Measurements from ENCODE around the gene TSC22D4. TPM values are rescaled to one million over a fixed set of nuclear protein-coding genes. Genes with fewer than 3 reads are reported as not detected.

TSC22D4 gene
- total RNA-seq, 3 donors from 2014 or later (not counting 1 experiment from before 2014, with no cell fraction given): 140 to 173 (median 168) TPM

GRCh38 chr7:100464791-100465190 lies 14.2 kb downstream of the TSC22D4 start:
- Mint-ChIP-seq H3K27ac (no peak overlapping the region), H3K36me3 (no peaks in the 10 kb centered on the region), H3K4me1 (peaks cover 0 to 13% of the 10 kb centered on the region in 2 donors), H3K27me3 (ENCODE audit: low read depth in 2 of 2) (no peaks in the 10 kb centered on the region), H3K4me3 (no peak overlapping the region), H3K9me3 (no peaks in the 10 kb centered on the region)
- intact Hi-C loops (cut with micrococcal nuclease): no loop called here
- H3K27ac ChIP-seq (ENCODE audit: low read length): no peak overlapping the region
- TF ChIP-seq CTCF (IDR thresholded peaks at IDR 0.05): no peak
- no peak overlapping the region for H3K4me3 ChIP-seq (ENCODE audit: low read length)
- ATAC-seq (no peak), DNase-seq (no peak)
- H3K9me3 ChIP-seq (ENCODE audit: control insufficient read depth, insufficient read depth, low read length): no peaks in the 10 kb centered on the region
- 93% methylated on average over 2 of the region's 2 CpGs for WGBS (ENCODE audit: insufficient coverage)
- peaks cover 8% of the 10 kb centered on the region for H3K4me1 ChIP-seq (ENCODE audit: control insufficient read depth, insufficient read depth, low read length)
- H3K36me3 ChIP-seq (ENCODE audit: control insufficient read depth, insufficient read depth, low read length): peaks cover 45% of the 10 kb centered on the region
- H3K27me3 ChIP-seq (ENCODE audit: control insufficient read depth, insufficient read depth, low read length): no peaks in the 10 kb centered on the region

DNA sequence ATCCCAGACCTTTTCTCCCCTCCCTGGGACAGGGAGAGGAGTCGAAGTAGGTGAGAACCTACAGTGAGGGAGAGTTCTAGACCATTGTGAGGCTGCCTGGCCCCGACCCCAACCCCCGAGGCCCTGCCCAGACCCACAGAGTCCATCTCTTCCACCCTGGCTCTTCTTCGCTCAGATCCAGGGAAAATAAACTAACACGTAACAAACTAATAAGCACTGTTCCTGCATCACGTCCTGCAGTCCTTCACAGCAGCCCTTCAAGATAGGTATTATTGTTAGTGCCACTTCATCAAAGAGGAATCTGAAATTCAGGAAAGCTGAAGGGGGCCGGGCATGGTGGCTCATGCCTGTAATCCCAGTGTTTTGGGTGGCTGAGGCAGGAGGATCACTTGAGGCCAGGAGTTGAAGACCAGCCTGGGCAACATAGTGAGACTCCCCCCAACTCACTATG lies 14.8 kb downstream of the TSC22D4 start, which contains the start of gene SPACDR:
Gene SPACDR, minus strand, starts transcription at position 51 of the 451 bp plus-strand sequence. CDS start 235 bp downstream, outside the sequence.
- Mint-ChIP-seq H3K27me3 (ENCODE audit: low read depth in 2 of 2) (no peaks in the 10 kb centered on the region), H3K36me3 (no peaks in the 10 kb centered on the region)

GRCh38 chr7:100457033-100457432 lies 22.0 kb downstream of the TSC22D4 start:
- no peak overlapping the region for H3K4me3 ChIP-seq (ENCODE audit: low read length)
- H3K36me3 Mint-ChIP-seq: no peaks in the 10 kb centered on the region
- H3K27me3 ChIP-seq (ENCODE audit: control insufficient read depth, insufficient read depth, low read length): no peaks in the 10 kb centered on the region
- WGBS (ENCODE audit: insufficient coverage): 96% methylated on average over 6 of the region's 6 CpGs
- H3K4me3 Mint-ChIP-seq: no peak overlapping the region
- no peak for TF ChIP-seq CTCF (IDR thresholded peaks at IDR 0.05)
- H3K27me3 Mint-ChIP-seq (ENCODE audit: low read depth in 2 of 2): no peaks in the 10 kb centered on the region
- no peaks in the 10 kb centered on the region for H3K9me3 Mint-ChIP-seq
- DNase-seq (no peak), ATAC-seq (no peak)
- H3K9me3 ChIP-seq (ENCODE audit: control insufficient read depth, insufficient read depth, low read length): no peaks in the 10 kb centered on the region
- H3K27ac ChIP-seq (ENCODE audit: low read length): no peak overlapping the region
- no peaks in the 10 kb centered on the region for H3K4me1 Mint-ChIP-seq
- peaks cover 6% of the 10 kb centered on the region for H3K36me3 ChIP-seq (ENCODE audit: control insufficient read depth, insufficient read depth, low read length)
- H3K27ac Mint-ChIP-seq: no peak overlapping the region
- H3K4me1 ChIP-seq (ENCODE audit: control insufficient read depth, insufficient read depth, low read length): no peaks in the 10 kb centered on the region
- intact Hi-C loops (cut with micrococcal nuclease): no loop called here

More for the DNA sequence above, 14.8 kb downstream of the TSC22D4 start, which contains the start of gene SPACDR:
- 97% methylated on average over 6 of the region's 7 CpGs for WGBS (ENCODE audit: insufficient coverage)
- H3K4me1 Mint-ChIP-seq: peaks cover 0 to 13% of the 10 kb centered on the region in 2 donors
- TF ChIP-seq CTCF (IDR thresholded peaks at IDR 0.05): no peak
- H3K4me1 ChIP-seq (ENCODE audit: control insufficient read depth, insufficient read depth, low read length): peaks cover 3% of the 10 kb centered on the region
- no peaks in the 10 kb centered on the region for H3K9me3 ChIP-seq (ENCODE audit: control insufficient read depth, insufficient read depth, low read length)
- H3K27ac ChIP-seq (ENCODE audit: low read length): no peak within 1 kb of the TSS
- H3K4me3 Mint-ChIP-seq: no peak within 1 kb of the TSS
- H3K9me3 Mint-ChIP-seq: no peaks in the 10 kb centered on the region
- DNase-seq (no peak), ATAC-seq (no peak)
- no peak within 1 kb of the TSS for H3K4me3 ChIP-seq (ENCODE audit: low read length)
- H3K27me3 ChIP-seq (ENCODE audit: control insufficient read depth, insufficient read depth, low read length): no peaks in the 10 kb centered on the region
- intact Hi-C loops (cut with micrococcal nuclease): no loop called here
- peaks cover 46% of the 10 kb centered on the region for H3K36me3 ChIP-seq (ENCODE audit: control insufficient read depth, insufficient read depth, low read length)
- H3K27ac Mint-ChIP-seq: no peak within 1 kb of the TSS

- no peak overlapping the region for H3K4me3 Mint-ChIP-seq
- Histone ChIP-seq H3K27ac (ENCODE audit: low read length) (no peak overlapping the region), H3K27me3 (ENCODE audit: control insufficient read depth, insufficient read depth, low read length) (no peaks in the 10 kb centered on the region), H3K36me3 (ENCODE audit: control insufficient read depth, insufficient read depth, low read length) (peaks cover 6% of the 10 kb centered on the region), H3K4me3 (ENCODE audit: low read length) (no peak overlapping the region), H3K9me3 (ENCODE audit: control insufficient read depth, insufficient read depth, low read length) (no peaks in the 10 kb centered on the region), H3K4me1 (ENCODE audit: control insufficient read depth, insufficient read depth, low read length) (no peaks in the 10 kb centered on the region)
- no peaks in the 10 kb centered on the region for H3K4me1 Mint-ChIP-seq
- 95% methylated on average over 14 of the region's 14 CpGs for WGBS (ENCODE audit: insufficient coverage)
- intact Hi-C loops (cut with micrococcal nuclease): no loop called here
- no peaks in the 10 kb centered on the region for H3K9me3 Mint-ChIP-seq
- H3K27ac Mint-ChIP-seq: no peak overlapping the region
- no peak for TF ChIP-seq CTCF (IDR thresholded peaks at IDR 0.05)
- no peaks in the 10 kb centered on the region for H3K36me3 Mint-ChIP-seq
- no peak for DNase-seq
- no peaks in the 10 kb centered on the region for H3K27me3 Mint-ChIP-seq (ENCODE audit: low read depth in 2 of 2)
- no peak for ATAC-seq
Measured at GRCh38 chr7:100456562-100456961, 22.5 kb downstream of the TSC22D4 start.

Measured in natural killer cell (primary cell).